SU-DHL-6 (cell line): ENCODE measurements around the gene CD209.

Source experiments
- H2AFZ ChIP-seq: fragments of 200-600 bp; sonication (generic); 2 replicates; pipeline ENCODE4 v1.6.1; 2014; ENCODE audit warnings: low read depth, mild to moderate bottlenecking, moderate library complexity, mixed read lengths, antibody characterized with exemption, low read length; ENCODE audit not compliant: severe bottlenecking
- H3F3A ChIP-seq: fragments of 200-600 bp; shearing (Covaris generic); 2 replicates; pipeline ENCODE4 v1.6.0; 2016; ENCODE audit warnings: antibody characterized with exemption, mild to moderate bottlenecking; ENCODE audit not compliant: insufficient read depth
- H3K27ac ChIP-seq: fragments of 200-600 bp; sonication (generic); 2 replicates; pipeline ENCODE4 v1.5.1; 2016; ENCODE audit warnings: low read depth, mild to moderate bottlenecking, low read length, moderate library complexity, mixed read lengths
- H3K27me3 ChIP-seq: fragments of 200-600 bp; sonication (generic), shearing (Covaris generic); 2 replicates; pipeline ENCODE4 v1.6.0; 2014; ENCODE audit warnings: mild to moderate bottlenecking, low read length
- H3K36me3 ChIP-seq: fragments of 200-600 bp; sonication (generic); 2 replicates; pipeline ENCODE4 v1.6.1; 2014; ENCODE audit warnings: mild to moderate bottlenecking, low read length, mixed read lengths
- H3K4me2 ChIP-seq: fragments of 300-600, 200-600 bp; shearing (Covaris generic), sonication (generic); 2 replicates; pipeline ENCODE4 v1.6.0; 2014; ENCODE audit warnings: low read length, low read depth, mild to moderate bottlenecking; ENCODE audit not compliant: poor library complexity, severe bottlenecking
- H3K4me3 ChIP-seq: fragments of 200-600 bp; sonication (generic); 2 replicates; pipeline ENCODE4 v1.5.1; 2014; ENCODE audit warnings: antibody characterized with exemption, low read length, mild to moderate bottlenecking, mixed read lengths; ENCODE audit not compliant: insufficient read depth, poor library complexity, severe bottlenecking
- H3K79me2 ChIP-seq: fragments of 200-600 bp; sonication (generic); 2 replicates; pipeline ENCODE4 v1.6.1; 2014; ENCODE audit warnings: mild to moderate bottlenecking, low read length, moderate library complexity; ENCODE audit not compliant: insufficient read depth
- H3K9ac ChIP-seq: fragments of 200-600 bp; sonication (generic); 2 replicates; pipeline ENCODE4 v1.7.0; 2014; ENCODE audit warnings: mild to moderate bottlenecking, low read length
- H3K9me2 ChIP-seq: fragments of 200-600 bp; sonication (generic); replicated peaks from 2 replicates; pipeline ENCODE4 v1.6.1; 2014; ENCODE audit warnings: low read length; ENCODE audit not compliant: insufficient read depth
- H3K9me3 ChIP-seq: fragments of 200-600 bp; sonication (generic); 2 replicates; pipeline ENCODE4 v1.6.1; 2014; ENCODE audit warnings: low read length, mixed read lengths; ENCODE audit not compliant: insufficient read depth
- H4K20me1 ChIP-seq: fragments of 200-600 bp; sonication (generic); 2 replicates; pipeline ENCODE4 v1.6.1; 2014; ENCODE audit warnings: low read depth, mild to moderate bottlenecking, antibody characterized with exemption, low read length, moderate library complexity, mixed read lengths
- CTCF ChIP-seq: fragments of 200-600 bp; sonication (generic); IDR thresholded peaks from one replicate; pipeline ENCODE4 v1.5.1; 2017; ENCODE audit warnings: antibody characterized with exemption, mild to moderate bottlenecking, low read length, moderate library complexity; ENCODE audit not compliant: insufficient read depth, poor library complexity, severe bottlenecking
- EZH2phosphoT487 ChIP-seq: fragments of 200-600 bp; sonication (generic), shearing (Covaris generic); conservative IDR thresholded peaks from 2 replicates; pipeline ENCODE4 v1.6.1; 2018; ENCODE audit warnings: mild to moderate bottlenecking, antibody characterized with exemption, low read length, moderate library complexity, mixed read lengths

Gene CD209

GRCh38 chr19:7734220-7735203, 12.8 kb downstream of the CD209 start:
- Histone ChIP-seq H2AFZ (no peak overlapping the region), H3K79me2 (no peaks in the 10 kb centered on the region), H3K4me3 (no peak overlapping the region), H3K4me2 (no peak overlapping the region), H3F3A (no peaks in the 10 kb centered on the region), H3K9me3 (no peaks in the 10 kb centered on the region), H3K36me3 (no peaks in the 10 kb centered on the region), H3K27me3 (no peaks in the 10 kb centered on the region), H3K9me2 (no peaks in the 10 kb centered on the region), H3K27ac (no peak overlapping the region), H3K9ac (no peak overlapping the region), H4K20me1 (no peaks in the 10 kb centered on the region)
- TF ChIP-seq CTCF (no peak), EZH2phosphoT487 (no peak)

- no peak overlapping the region for H2AFZ ChIP-seq
- H3K79me2 ChIP-seq, result no peaks in the 10 kb centered on the region
- TF ChIP-seq EZH2phosphoT487 (no peak), CTCF (no peak)
- H3K27ac ChIP-seq, result no peak overlapping the region
- no peak overlapping the region for H3K9ac ChIP-seq
- no peak overlapping the region for H3K4me3 ChIP-seq
- no peaks in the 10 kb centered on the region for H3K36me3 ChIP-seq
- no peaks in the 10 kb centered on the region for H4K20me1 ChIP-seq
- no peaks in the 10 kb centered on the region for H3K9me2 ChIP-seq
- no peaks in the 10 kb centered on the region for H3F3A ChIP-seq
- no peaks in the 10 kb centered on the region for H3K9me3 ChIP-seq
- no peak overlapping the region for H3K4me2 ChIP-seq
- H3K27me3 ChIP-seq, result no peaks in the 10 kb centered on the region
These were observed 14.0 kb downstream of the CD209 start for GRCh38 chr19:7733376-7733775.

- Histone ChIP-seq H3K27me3 (no peaks in the 10 kb centered on the region), H3K36me3 (no peaks in the 10 kb centered on the region), H4K20me1 (no peaks in the 10 kb centered on the region), H3F3A (no peaks in the 10 kb centered on the region), H2AFZ (no peak within 1 kb of the TSS), H3K9ac (no peak within 1 kb of the TSS), H3K9me3 (no peaks in the 10 kb centered on the region), H3K9me2 (no peaks in the 10 kb centered on the region), H3K79me2 (no peaks in the 10 kb centered on the region), H3K4me3 (no peak within 1 kb of the TSS), H3K4me2 (no peak within 1 kb of the TSS), H3K27ac (no peak within 1 kb of the TSS)
- TF ChIP-seq EZH2phosphoT487, result no peak
- TF ChIP-seq CTCF, result no peak
These were observed 15.3 kb downstream of the CD209 start, which contains the start of gene CLEC4G for GRCh38 chr19:7732045-7732444. CLEC4G (minus strand) TSS chr19:7732110; CDS start chr19:7732102, 8 bp downstream.
